Measurements from ENCODE around the gene TMPRSS11E. TPM values are rescaled to one million over a fixed set of nuclear protein-coding genes. Genes with fewer than 3 reads are reported as not detected.

TMPRSS11E gene
- total RNA-seq, 1 experiment from 2014 or later = 1.9 TPM

DNA sequence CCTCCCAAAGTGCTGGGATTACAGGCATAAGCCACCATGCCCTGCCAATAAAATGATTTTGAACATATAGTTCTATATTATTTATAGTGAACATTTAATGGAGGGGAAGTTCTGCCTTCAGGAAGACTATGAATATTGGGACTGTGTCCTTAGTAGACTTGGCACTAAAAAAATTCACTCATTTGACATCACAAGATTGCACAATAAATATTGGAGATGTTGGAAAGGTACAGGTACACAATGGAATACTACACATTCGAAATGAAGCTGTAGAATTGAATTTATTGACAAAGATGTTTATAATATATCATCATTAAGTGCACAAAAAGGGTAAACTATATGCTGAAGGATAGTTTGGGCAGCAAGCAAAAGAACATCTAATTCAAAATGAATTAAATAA lies 13.0 kb upstream of the TMPRSS11E start:
- ATAC-seq (no peak), DNase-seq (ENCODE audit: low spot score) (no peak)
- peaks cover 22% of the 10 kb centered on the region for H3K4me1 Mint-ChIP-seq
- no peak overlapping the region for H3K27ac Mint-ChIP-seq
- no peaks in the 10 kb centered on the region for H3K27me3 Mint-ChIP-seq (ENCODE audit: low read depth)
- TF ChIP-seq GTF2I (CRISPR knock-in tag; conservative IDR thresholded peaks at IDR 0.05) (no peak), ESRRA (CRISPR knock-in tag; IDR thresholded peaks at IDR 0.05; ENCODE audit: borderline replicate concordance) (no peak), FOXJ3 (CRISPR knock-in tag; IDR thresholded peaks at IDR 0.05; ENCODE audit: borderline replicate concordance) (no peak), ZNF219 (CRISPR knock-in tag; IDR thresholded peaks at IDR 0.05; ENCODE audit: borderline replicate concordance) (no peak), ZNF416 (CRISPR knock-in tag; IDR thresholded peaks at IDR 0.05) (no peak), NR1H2 (CRISPR knock-in tag; IDR thresholded peaks at IDR 0.05) (no peak), EMX1 (CRISPR knock-in tag; IDR thresholded peaks at IDR 0.05) (no peak), ZNF423 (CRISPR knock-in tag; IDR thresholded peaks at IDR 0.05) (no peak), ZNF138 (CRISPR knock-in tag; conservative IDR thresholded peaks at IDR 0.05) (no peak), SOX15 (CRISPR knock-in tag; IDR thresholded peaks at IDR 0.05) (no peak), ATF2 (CRISPR knock-in tag; IDR thresholded peaks at IDR 0.05; ENCODE audit: borderline replicate concordance, low read depth) (no peak)
- TF ChIP-seq, protein P1, sequence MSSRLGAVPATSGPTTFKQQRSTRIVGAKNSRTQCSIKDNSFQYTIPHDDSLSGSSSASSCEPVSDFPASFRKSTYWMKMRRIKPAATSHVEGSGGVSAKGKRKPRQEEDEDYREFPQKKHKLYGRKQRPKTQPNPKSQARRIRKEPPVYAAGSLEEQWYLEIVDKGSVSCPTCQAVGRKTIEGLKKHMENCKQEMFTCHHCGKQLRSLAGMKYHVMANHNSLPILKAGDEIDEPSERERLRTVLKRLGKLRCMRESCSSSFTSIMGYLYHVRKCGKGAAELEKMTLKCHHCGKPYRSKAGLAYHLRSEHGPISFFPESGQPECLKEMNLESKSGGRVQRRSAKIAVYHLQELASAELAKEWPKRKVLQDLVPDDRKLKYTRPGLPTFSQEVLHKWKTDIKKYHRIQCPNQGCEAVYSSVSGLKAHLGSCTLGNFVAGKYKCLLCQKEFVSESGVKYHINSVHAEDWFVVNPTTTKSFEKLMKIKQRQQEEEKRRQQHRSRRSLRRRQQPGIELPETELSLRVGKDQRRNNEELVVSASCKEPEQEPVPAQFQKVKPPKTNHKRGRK (CRISPR knock-in tag; IDR thresholded peaks at IDR 0.05; ENCODE audit: borderline replicate concordance) = no peak
- TF ChIP-seq, protein P2, sequence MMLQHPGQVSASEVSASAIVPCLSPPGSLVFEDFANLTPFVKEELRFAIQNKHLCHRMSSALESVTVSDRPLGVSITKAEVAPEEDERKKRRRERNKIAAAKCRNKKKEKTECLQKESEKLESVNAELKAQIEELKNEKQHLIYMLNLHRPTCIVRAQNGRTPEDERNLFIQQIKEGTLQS (CRISPR knock-in tag; conservative IDR thresholded peaks at IDR 0.05) = no peak
- TF ChIP-seq, protein P3, sequence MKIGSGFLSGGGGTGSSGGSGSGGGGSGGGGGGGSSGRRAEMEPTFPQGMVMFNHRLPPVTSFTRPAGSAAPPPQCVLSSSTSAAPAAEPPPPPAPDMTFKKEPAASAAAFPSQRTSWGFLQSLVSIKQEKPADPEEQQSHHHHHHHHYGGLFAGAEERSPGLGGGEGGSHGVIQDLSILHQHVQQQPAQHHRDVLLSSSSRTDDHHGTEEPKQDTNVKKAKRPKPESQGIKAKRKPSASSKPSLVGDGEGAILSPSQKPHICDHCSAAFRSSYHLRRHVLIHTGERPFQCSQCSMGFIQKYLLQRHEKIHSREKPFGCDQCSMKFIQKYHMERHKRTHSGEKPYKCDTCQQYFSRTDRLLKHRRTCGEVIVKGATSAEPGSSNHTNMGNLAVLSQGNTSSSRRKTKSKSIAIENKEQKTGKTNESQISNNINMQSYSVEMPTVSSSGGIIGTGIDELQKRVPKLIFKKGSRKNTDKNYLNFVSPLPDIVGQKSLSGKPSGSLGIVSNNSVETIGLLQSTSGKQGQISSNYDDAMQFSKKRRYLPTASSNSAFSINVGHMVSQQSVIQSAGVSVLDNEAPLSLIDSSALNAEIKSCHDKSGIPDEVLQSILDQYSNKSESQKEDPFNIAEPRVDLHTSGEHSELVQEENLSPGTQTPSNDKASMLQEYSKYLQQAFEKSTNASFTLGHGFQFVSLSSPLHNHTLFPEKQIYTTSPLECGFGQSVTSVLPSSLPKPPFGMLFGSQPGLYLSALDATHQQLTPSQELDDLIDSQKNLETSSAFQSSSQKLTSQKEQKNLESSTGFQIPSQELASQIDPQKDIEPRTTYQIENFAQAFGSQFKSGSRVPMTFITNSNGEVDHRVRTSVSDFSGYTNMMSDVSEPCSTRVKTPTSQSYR (CRISPR knock-in tag; IDR thresholded peaks at IDR 0.05) = no peak
- TF ChIP-seq, protein P4, sequence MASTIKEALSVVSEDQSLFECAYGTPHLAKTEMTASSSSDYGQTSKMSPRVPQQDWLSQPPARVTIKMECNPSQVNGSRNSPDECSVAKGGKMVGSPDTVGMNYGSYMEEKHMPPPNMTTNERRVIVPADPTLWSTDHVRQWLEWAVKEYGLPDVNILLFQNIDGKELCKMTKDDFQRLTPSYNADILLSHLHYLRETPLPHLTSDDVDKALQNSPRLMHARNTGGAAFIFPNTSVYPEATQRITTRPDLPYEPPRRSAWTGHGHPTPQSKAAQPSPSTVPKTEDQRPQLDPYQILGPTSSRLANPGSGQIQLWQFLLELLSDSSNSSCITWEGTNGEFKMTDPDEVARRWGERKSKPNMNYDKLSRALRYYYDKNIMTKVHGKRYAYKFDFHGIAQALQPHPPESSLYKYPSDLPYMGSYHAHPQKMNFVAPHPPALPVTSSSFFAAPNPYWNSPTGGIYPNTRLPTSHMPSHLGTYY (CRISPR knock-in tag; IDR thresholded peaks at IDR 0.05) = no peak
- ChIA-PET POLR2A (no interaction called here), CTCF (no interaction called here)
- no peak overlapping the region for H3K4me3 Mint-ChIP-seq
- no peaks in the 10 kb centered on the region for H3K9me3 Mint-ChIP-seq
- H3K36me3 Mint-ChIP-seq = no peaks in the 10 kb centered on the region

- Mint-ChIP-seq H3K27me3 (ENCODE audit: low read depth) (no peaks in the 10 kb centered on the region), H3K4me3 (no peak overlapping the region), H3K36me3 (no peaks in the 10 kb centered on the region), H3K27ac (0 out of 2 replicates have a peak overlapping the region, but pooled peaks have one; percentile 27), H3K4me1 (peaks cover 19% of the 10 kb centered on the region), H3K9me3 (no peaks in the 10 kb centered on the region)
- CTCF ChIA-PET = no interaction called here
- DNase-seq (ENCODE audit: low spot score) (no peak), ATAC-seq (no peak)
- no peak for TF ChIP-seq RORB (CRISPR knock-in tag; IDR thresholded peaks at IDR 0.05)
- TF ChIP-seq CREM (CRISPR knock-in tag; IDR thresholded peaks at IDR 0.05) = no peak
- no peak for TF ChIP-seq SOX15 (CRISPR knock-in tag; IDR thresholded peaks at IDR 0.05)
- TF ChIP-seq ZNF416 (CRISPR knock-in tag; IDR thresholded peaks at IDR 0.05) = no peak
- no peak for TF ChIP-seq MYBL2 (CRISPR knock-in tag; IDR thresholded peaks at IDR 0.05)
- POLR2A ChIA-PET = no interaction called here
Observed at GRCh38 chr4:68434836-68435235, 12.4 kb upstream of the TMPRSS11E start.
